WTC11 (cell line): ENCODE data around the gene SLCO2A1. TPM values are rescaled to one million over a fixed set of nuclear protein-coding genes. Genes with fewer than 3 reads are reported as not detected.

Source experiments
- ATAC-seq: fragments of 200-7000 bp; cut with Tn5 transposase; 2 replicates; pipeline ENCODE4 v1.10.0; 2021; ENCODE audit warnings: mild to moderate bottlenecking, moderate library complexity
- CTCF ChIA-PET: fragments of 300-600 bp; sonication (Branson Sonifier 250); formaldehyde crosslinking; loops from one replicate; lab custom pipeline; 2021; ENCODE audit warnings: antibody characterized with exemption; lab: Charles Lee
- POLR2A ChIA-PET: fragments of 350-600 bp; sonication (Branson Sonifier 250); formaldehyde crosslinking; loops from one replicate; lab custom pipeline; 2021; ENCODE audit warnings: antibody characterized with exemption; lab: Charles Lee
- DNase-seq: peaks from one replicate; pipeline ENCODE4 v3.0.0; 2021; ENCODE audit warnings: low spot score
- H3K27ac Mint-ChIP-seq: 2 replicates; pipeline ENCODE4 v1.8.0; 2021; ENCODE audit warnings: mixed read lengths
- H3K27me3 Mint-ChIP-seq: 2 replicates; pipeline ENCODE4 v1.8.0; 2021; ENCODE audit warnings: low read depth, mild to moderate bottlenecking, moderate library complexity, mixed read lengths
- H3K36me3 Mint-ChIP-seq: 2 replicates; pipeline ENCODE4 v1.8.0; 2021; ENCODE audit warnings: mixed read lengths
- H3K4me1 Mint-ChIP-seq: 2 replicates; pipeline ENCODE4 v1.8.0; 2022; ENCODE audit warnings: mixed read lengths
- H3K4me3 Mint-ChIP-seq: 2 replicates; pipeline ENCODE4 v1.8.0; 2021; ENCODE audit warnings: mild to moderate bottlenecking, moderate library complexity, mixed read lengths
- H3K9me3 Mint-ChIP-seq: 2 replicates; pipeline ENCODE4 v1.8.0; 2021; ENCODE audit warnings: mixed read lengths
- GRHL2 ChIP-seq: fragments of 250-450 bp; sonication (Bioruptor Pico); IDR thresholded peaks from 2 replicates; pipeline ENCODE4 v1.8.0; 2022; ENCODE audit warnings: mild to moderate bottlenecking, moderate library complexity; ENCODE audit not compliant: insufficient replicate concordance, severe bottlenecking
- GTF2I ChIP-seq: fragments of 250-450 bp; sonication (Bioruptor Pico); conservative IDR thresholded peaks from 2 replicates; pipeline ENCODE4 v1.4.0; 2021; ENCODE audit warnings: mild to moderate bottlenecking
- HMGA2 ChIP-seq: fragments of 250-450 bp; sonication (Bioruptor Pico); IDR thresholded peaks from 2 replicates; pipeline ENCODE4 v1.4.0; 2021; ENCODE audit warnings: mild to moderate bottlenecking, moderate library complexity
- NR1H2 ChIP-seq: sonication (generic); formaldehyde crosslinking; IDR thresholded peaks from 2 replicates; pipeline ENCODE4 v1.9.0; 2021; ENCODE audit warnings: mild to moderate bottlenecking, moderate library complexity, missing genetic modification reagents
- OVOL2 ChIP-seq: fragments of 250-450 bp; sonication (Bioruptor Pico); IDR thresholded peaks from 2 replicates; pipeline ENCODE4 v1.9.0; 2021; ENCODE audit warnings: mild to moderate bottlenecking, borderline replicate concordance
- SMAD3 ChIP-seq: sonication (generic); formaldehyde crosslinking; IDR thresholded peaks from 2 replicates; pipeline ENCODE4 v1.8.0; 2022; ENCODE audit warnings: missing genetic modification reagents, mild to moderate bottlenecking, borderline replicate concordance
- TP53 ChIP-seq: sonication (generic); formaldehyde crosslinking; IDR thresholded peaks from 2 replicates; pipeline ENCODE4 v1.8.1; 2023; ENCODE audit warnings: mild to moderate bottlenecking, missing genetic modification reagents
- ZBTB21 ChIP-seq: sonication (generic); formaldehyde crosslinking; IDR thresholded peaks from 2 replicates; pipeline ENCODE4 v1.8.1; 2023; ENCODE audit warnings: mild to moderate bottlenecking, missing genetic modification reagents, borderline replicate concordance
- ZNF219 ChIP-seq: sonication (generic); formaldehyde crosslinking; IDR thresholded peaks from 2 replicates; pipeline ENCODE4 v1.8.0; 2023; ENCODE audit warnings: missing genetic modification reagents, mild to moderate bottlenecking, borderline replicate concordance
- ZNF232 ChIP-seq: sonication (generic); formaldehyde crosslinking; IDR thresholded peaks from 2 replicates; pipeline ENCODE4 v1.8.0; 2022; ENCODE audit warnings: mild to moderate bottlenecking, missing genetic modification reagents
- ZNF396 ChIP-seq: fragments of 250-450 bp; sonication (Bioruptor Pico); IDR thresholded peaks from 2 replicates; pipeline ENCODE4 v1.8.0; 2021; ENCODE audit warnings: mild to moderate bottlenecking, moderate library complexity, borderline replicate concordance
- total RNA-seq: library from RNA; stranded (reverse); gene quantifications from 3 replicates; pipeline ENCODE4 v1.2.3, GENCODE V29; 2021
- TF ChIP-seq, protein P1 (sequence below): fragments of 250-450 bp; sonication (Bioruptor Pico); IDR thresholded peaks from 2 replicates; pipeline ENCODE4 v1.9.0; 2021; ENCODE audit warnings: mild to moderate bottlenecking
- TF ChIP-seq, protein P2 (sequence below): sonication (generic); formaldehyde crosslinking; IDR thresholded peaks from 2 replicates; pipeline ENCODE4 v1.8.1; 2023; ENCODE audit warnings: mild to moderate bottlenecking, missing genetic modification reagents, borderline replicate concordance
- TF ChIP-seq, protein P3 (sequence below): sonication (generic); formaldehyde crosslinking; IDR thresholded peaks from 2 replicates; pipeline ENCODE4 v1.8.1; 2022; ENCODE audit warnings: low read depth, missing genetic modification reagents, borderline replicate concordance
- TF ChIP-seq, protein P4 (sequence below): sonication (generic); formaldehyde crosslinking; IDR thresholded peaks from 2 replicates; pipeline ENCODE4 v1.8.0; 2022; ENCODE audit warnings: mild to moderate bottlenecking, missing genetic modification reagents
- TF ChIP-seq, protein P5 (sequence below): sonication (generic); formaldehyde crosslinking; IDR thresholded peaks from 2 replicates; pipeline ENCODE4 v1.8.0; 2023; ENCODE audit warnings: missing genetic modification reagents

The SLCO2A1 gene
- total RNA-seq, 1 experiment from 2014 or later = 3.3 TPM

DNA sequence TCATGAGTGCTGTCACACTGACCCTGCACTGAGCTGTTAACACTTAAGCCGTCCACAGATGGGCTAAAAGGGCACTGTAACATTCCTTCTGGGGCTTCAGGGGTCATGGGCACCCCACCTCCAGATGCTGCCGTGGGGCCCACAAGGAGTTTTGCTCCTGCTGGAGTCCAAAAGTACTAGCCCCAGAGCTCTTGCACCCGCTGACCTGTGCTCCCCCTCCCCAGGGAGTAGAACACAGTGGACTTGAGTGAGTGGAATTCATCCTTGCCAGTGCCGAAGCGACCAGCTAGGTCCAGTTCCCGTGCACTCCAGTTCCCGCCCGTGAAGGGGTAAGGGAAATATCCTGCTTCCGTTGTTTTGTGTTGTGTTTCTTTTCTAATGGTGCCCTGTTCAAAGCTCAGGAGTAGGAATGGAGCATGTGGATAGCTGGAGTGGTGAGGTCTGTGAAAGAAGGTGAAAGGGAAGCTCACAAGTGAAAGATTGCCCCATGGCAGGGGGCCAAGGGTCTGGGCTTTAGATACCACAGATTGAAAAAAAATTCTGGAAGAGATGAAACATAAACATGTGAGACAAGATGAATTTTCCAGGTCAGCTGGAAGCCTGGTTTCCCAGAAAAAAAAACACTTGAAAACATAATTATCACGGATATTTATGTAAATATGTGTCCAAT, 36.6 kb downstream of the SLCO2A1 start (continued):
- TF ChIP-seq, protein P1, sequence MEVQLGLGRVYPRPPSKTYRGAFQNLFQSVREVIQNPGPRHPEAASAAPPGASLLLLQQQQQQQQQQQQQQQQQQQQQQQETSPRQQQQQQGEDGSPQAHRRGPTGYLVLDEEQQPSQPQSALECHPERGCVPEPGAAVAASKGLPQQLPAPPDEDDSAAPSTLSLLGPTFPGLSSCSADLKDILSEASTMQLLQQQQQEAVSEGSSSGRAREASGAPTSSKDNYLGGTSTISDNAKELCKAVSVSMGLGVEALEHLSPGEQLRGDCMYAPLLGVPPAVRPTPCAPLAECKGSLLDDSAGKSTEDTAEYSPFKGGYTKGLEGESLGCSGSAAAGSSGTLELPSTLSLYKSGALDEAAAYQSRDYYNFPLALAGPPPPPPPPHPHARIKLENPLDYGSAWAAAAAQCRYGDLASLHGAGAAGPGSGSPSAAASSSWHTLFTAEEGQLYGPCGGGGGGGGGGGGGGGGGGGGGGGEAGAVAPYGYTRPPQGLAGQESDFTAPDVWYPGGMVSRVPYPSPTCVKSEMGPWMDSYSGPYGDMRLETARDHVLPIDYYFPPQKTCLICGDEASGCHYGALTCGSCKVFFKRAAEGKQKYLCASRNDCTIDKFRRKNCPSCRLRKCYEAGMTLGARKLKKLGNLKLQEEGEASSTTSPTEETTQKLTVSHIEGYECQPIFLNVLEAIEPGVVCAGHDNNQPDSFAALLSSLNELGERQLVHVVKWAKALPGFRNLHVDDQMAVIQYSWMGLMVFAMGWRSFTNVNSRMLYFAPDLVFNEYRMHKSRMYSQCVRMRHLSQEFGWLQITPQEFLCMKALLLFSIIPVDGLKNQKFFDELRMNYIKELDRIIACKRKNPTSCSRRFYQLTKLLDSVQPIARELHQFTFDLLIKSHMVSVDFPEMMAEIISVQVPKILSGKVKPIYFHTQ (CRISPR knock-in tag) = no peak

DNA sequence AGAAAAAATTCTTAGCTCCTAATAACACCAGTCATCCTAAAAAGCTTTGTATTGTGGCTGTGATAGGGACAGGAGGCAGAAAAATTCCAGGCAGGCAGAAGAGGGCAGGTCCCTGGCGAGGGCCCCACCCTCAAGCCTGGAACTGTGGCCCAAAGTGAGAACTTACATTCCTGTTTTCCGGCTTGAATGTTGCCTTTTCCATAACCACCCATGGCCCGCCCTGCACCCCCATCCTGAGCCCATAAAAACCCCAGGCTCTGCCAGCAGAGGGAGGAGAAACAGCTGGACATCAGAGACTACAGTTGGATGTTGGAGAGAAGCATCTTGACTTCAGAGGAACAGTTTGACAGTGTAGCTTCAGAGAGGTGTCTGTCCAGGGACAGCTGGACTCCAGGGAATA, 37.3 kb downstream of the SLCO2A1 start:
- no peak for ATAC-seq

DNA sequence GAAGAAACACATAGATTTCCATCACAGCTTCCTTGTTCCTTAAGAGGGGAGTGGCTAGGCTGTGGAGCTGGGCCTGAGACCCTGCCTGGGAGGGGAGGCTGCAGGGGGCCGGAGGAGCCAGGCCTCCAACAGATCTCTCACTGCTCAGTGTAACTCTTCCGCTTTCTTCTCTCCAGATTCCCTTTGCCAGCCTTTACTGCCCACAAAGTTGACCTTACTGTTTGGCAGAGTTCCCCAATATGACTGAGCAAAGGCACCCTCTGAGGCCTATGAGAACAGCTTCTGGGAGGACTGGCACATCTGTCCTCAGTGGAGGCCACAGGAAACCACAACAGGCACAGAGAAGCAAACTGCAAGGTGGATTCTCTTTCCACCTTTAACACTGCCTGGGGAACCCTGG, 38.1 kb downstream of the SLCO2A1 start:
- ChIA-PET POLR2A (no interaction called here), CTCF (no interaction called here)
- DNase-seq = no peak
- H3K9me3 Mint-ChIP-seq = no peaks in the 10 kb centered on the region
- H3K36me3 Mint-ChIP-seq = no peaks in the 10 kb centered on the region
- H3K4me3 Mint-ChIP-seq = no peak overlapping the region
- TF ChIP-seq ZNF396 (CRISPR knock-in tag) = no peak
- TF ChIP-seq NR1H2 (CRISPR knock-in tag) = no peak
- no peak for TF ChIP-seq GRHL2 (CRISPR knock-in tag)
- no peak for TF ChIP-seq ZNF232 (CRISPR knock-in tag)
- TF ChIP-seq, protein P2, sequence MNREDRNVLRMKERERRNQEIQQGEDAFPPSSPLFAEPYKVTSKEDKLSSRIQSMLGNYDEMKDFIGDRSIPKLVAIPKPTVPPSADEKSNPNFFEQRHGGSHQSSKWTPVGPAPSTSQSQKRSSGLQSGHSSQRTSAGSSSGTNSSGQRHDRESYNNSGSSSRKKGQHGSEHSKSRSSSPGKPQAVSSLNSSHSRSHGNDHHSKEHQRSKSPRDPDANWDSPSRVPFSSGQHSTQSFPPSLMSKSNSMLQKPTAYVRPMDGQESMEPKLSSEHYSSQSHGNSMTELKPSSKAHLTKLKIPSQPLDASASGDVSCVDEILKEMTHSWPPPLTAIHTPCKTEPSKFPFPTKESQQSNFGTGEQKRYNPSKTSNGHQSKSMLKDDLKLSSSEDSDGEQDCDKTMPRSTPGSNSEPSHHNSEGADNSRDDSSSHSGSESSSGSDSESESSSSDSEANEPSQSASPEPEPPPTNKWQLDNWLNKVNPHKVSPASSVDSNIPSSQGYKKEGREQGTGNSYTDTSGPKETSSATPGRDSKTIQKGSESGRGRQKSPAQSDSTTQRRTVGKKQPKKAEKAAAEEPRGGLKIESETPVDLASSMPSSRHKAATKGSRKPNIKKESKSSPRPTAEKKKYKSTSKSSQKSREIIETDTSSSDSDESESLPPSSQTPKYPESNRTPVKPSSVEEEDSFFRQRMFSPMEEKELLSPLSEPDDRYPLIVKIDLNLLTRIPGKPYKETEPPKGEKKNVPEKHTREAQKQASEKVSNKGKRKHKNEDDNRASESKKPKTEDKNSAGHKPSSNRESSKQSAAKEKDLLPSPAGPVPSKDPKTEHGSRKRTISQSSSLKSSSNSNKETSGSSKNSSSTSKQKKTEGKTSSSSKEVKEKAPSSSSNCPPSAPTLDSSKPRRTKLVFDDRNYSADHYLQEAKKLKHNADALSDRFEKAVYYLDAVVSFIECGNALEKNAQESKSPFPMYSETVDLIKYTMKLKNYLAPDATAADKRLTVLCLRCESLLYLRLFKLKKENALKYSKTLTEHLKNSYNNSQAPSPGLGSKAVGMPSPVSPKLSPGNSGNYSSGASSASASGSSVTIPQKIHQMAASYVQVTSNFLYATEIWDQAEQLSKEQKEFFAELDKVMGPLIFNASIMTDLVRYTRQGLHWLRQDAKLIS (CRISPR knock-in tag) = no peak
- TF ChIP-seq, all 79 proteins: peak for 0
- Mint-ChIP-seq H3K27me3 (peaks cover 8% of the 10 kb centered on the region; the same call in 1 of the 2 replicates), H3K4me1 (peaks cover 52% of the 10 kb centered on the region), H3K27ac (no peak overlapping the region)
- no peak for ATAC-seq

More for the DNA sequence above, 37.3 kb downstream of the SLCO2A1 start:
- H3K36me3 Mint-ChIP-seq = no peaks in the 10 kb centered on the region
- POLR2A ChIA-PET = no interaction called here
- H3K4me3 Mint-ChIP-seq = no peak overlapping the region
- CTCF ChIA-PET = interaction anchor here (1.0 to 1.7 kb wide), 2 partner anchors 27 to 47 kb away, joined by 3 to 7 read pairs; no protein-coding TSS in a partner anchor
- H3K9me3 Mint-ChIP-seq = no peaks in the 10 kb centered on the region
- H3K27ac Mint-ChIP-seq = no peak overlapping the region
- DNase-seq = no peak
- H3K4me1 Mint-ChIP-seq = peaks cover 46% of the 10 kb centered on the region
- TF ChIP-seq, protein P3, sequence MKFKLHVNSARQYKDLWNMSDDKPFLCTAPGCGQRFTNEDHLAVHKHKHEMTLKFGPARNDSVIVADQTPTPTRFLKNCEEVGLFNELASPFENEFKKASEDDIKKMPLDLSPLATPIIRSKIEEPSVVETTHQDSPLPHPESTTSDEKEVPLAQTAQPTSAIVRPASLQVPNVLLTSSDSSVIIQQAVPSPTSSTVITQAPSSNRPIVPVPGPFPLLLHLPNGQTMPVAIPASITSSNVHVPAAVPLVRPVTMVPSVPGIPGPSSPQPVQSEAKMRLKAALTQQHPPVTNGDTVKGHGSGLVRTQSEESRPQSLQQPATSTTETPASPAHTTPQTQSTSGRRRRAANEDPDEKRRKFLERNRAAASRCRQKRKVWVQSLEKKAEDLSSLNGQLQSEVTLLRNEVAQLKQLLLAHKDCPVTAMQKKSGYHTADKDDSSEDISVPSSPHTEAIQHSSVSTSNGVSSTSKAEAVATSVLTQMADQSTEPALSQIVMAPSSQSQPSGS (CRISPR knock-in tag) = no peak
- TF ChIP-seq, protein P4, sequence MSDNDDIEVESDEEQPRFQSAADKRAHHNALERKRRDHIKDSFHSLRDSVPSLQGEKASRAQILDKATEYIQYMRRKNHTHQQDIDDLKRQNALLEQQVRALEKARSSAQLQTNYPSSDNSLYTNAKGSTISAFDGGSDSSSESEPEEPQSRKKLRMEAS = no peak
- TF ChIP-seq HMGA2 (CRISPR knock-in tag) = no peak
- TF ChIP-seq ZNF219 = no peak
- no peak for TF ChIP-seq NR1H2 (CRISPR knock-in tag)
- no peak for TF ChIP-seq SMAD3
- TF ChIP-seq TP53 (CRISPR knock-in tag) = no peak
- TF ChIP-seq, protein P2 (CRISPR knock-in tag) = no peak
- TF ChIP-seq, protein P5, sequence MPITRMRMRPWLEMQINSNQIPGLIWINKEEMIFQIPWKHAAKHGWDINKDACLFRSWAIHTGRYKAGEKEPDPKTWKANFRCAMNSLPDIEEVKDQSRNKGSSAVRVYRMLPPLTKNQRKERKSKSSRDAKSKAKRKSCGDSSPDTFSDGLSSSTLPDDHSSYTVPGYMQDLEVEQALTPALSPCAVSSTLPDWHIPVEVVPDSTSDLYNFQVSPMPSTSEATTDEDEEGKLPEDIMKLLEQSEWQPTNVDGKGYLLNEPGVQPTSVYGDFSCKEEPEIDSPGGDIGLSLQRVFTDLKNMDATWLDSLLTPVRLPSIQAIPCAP (CRISPR knock-in tag) = no peak
- no peak for TF ChIP-seq ZBTB21 (CRISPR knock-in tag)
- TF ChIP-seq GTF2I = no peak
- no peak for TF ChIP-seq OVOL2 (CRISPR knock-in tag)
- H3K27me3 Mint-ChIP-seq = peaks cover 8% of the 10 kb centered on the region; the same call in 1 of the 2 replicates
